GM18519 (cell line): ENCODE data around the gene MPV17L.
"Not testable (repeated sequence)": the region's sequence is repeated elsewhere in the genome, so short reads cannot be mapped to it uniquely, and the experiment has no call there.

Experiments used
- ATAC-seq: cut with Tn5 transposase; IDR thresholded peaks from one replicate; pipeline ENCODE4 v1.9.1; 2021; ENCODE audit warnings: mild to moderate bottlenecking, moderate library complexity; ENCODE audit not compliant: unreplicated experiment, low FRiP score

The MPV17L gene

DNA sequence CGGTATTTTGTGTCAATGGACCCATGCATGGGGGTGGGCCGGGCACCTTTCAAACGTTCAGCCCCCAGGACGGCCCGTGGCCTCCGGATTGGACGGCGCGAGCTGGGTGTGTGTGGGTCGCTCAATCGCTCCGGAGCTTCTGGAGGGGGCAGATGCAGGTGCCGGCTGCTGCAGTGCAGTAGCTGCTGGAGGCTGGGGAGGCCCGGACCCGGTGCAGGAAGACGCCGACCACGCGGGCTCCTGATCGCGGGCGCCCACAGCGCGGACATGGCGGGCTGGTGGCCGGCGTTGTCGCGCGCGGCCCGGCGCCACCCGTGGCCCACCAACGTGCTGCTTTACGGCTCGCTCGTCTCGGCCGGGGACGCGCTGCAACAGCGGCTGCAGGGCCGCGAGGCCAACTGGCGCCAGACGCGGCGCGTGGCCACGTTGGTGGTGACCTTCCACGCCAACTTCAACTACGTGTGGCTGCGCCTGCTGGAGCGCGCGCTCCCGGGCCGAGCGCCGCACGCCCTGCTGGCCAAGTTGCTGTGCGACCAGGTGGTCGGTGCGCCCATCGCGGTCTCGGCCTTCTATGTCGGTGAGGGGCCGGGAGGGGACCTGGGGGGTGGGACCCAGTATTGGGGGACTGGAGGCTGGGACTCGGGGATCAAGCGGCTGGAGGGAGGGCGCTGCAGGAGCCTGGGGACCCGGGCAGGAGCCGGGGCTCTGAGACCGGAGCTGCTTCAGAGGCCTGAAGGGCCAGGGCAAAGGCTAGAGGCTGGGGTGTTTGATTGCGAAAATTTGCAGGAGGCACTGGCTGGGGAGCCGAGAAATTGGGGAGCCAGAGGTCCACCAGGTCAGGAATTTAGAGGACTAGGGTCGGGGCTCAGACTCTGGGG lies at the start of gene MPV17L:
Gene MPV17L, plus strand, starts transcription at position 124 of the 878 bp plus-strand sequence. Its CDS starts 144 bp downstream, at position 268.
- ATAC-seq, result not testable (repeated sequence)

DNA sequence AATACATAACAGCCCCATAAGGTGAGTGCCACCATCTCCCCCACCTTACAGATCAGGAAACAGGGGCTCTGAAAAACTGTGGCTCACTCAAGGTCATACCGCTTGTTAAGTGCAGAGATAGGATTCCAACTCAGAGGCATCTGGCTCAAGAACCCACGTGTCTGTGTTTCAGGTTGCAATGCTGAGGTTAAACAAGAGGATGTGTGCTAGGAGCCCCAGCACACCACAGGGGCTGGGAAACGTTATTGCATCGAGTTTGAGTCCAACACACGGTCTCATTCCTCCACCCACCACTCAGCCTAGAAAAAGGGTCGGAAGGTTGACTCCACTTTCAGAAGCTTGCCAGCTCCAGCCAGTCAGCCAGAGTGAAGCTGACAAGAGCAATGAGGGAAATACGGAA lies 46.8 kb upstream of the MPV17L start:
- not testable (repeated sequence) for ATAC-seq

DNA sequence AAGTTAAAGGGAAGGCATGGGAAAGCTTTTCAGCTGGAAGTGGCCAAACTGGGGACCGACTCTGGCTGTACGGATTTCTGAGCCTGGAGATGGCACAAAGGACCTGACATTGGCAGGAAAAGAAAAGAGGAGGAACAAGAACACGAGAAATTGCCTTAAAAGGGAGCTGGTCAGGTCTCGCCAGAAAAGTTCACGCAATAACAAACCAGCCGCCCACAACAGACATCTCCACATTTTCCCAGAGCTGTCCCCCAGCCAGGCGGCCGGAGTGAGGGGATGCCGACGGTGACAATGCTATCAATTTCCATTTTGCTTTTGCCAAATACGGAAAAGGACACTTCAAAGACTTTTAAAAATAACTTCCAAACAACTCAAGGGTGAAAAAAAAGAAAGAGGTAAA lies 44.3 kb upstream of the MPV17L start:
- ATAC-seq, result not testable (repeated sequence)

DNA sequence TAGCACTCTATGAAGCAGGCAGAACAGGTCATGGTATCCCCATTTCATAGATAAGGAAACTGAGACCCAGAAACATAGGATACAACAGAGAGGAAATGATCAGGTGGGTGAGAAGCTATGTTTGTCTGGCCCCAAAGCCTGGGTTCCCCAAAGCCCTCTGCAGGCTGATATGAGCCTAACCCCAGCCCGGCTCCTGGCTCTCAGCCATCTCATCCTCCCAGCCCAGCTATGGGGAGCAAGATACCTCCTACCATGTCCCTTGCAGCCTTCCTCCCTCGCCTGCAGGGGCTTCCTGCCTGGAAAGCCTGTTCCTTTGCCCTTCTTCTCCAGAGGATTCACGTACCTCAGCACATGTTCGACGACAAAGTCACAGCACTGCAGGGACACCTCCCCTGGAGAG lies 43.8 kb upstream of the MPV17L start:
- not testable (repeated sequence) for ATAC-seq

- not testable (repeated sequence) for ATAC-seq
Observed at GRCh38 chr16:15352852-15353251, 42.7 kb upstream of the MPV17L start.

DNA sequence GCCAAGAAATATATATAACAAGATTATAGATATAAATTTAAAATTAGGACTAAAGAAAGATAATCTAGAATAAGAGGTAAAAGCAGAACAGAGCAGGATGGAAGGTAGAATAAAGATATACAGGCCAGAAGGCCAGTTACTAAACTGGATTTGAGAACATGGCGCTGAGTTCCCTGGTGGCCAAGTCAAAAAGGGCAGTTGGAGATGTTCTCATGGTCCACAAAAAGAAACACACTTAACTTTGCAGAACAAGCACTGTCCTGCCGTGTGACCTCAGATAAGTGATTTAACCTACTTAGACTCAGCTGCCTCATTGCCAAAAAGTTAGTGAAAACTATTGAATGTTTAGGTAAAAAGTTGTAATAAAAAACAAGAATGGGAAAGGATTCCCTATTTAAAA lies 40.7 kb upstream of the MPV17L start:
- not testable (repeated sequence) for ATAC-seq

DNA sequence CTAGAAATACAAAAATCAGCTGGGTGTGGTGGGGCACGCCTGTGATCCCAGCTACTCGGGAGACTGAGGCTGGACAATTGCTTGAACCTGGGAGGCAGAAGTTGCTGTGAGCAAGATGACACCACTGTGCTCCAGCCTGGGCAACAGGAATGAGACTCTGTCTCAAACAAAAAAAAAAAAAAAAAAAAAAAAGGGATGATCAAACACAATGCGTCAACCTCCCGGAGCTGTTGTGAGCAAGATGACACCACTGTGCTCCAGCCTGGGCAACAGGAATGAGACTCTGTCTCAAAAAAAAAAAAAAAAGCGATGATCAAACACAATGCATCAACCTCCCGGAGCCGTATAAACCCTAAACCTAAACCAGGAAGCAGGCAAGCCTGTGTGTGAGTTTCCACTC lies 38.1 kb upstream of the MPV17L start:
- not testable (repeated sequence) for ATAC-seq

DNA sequence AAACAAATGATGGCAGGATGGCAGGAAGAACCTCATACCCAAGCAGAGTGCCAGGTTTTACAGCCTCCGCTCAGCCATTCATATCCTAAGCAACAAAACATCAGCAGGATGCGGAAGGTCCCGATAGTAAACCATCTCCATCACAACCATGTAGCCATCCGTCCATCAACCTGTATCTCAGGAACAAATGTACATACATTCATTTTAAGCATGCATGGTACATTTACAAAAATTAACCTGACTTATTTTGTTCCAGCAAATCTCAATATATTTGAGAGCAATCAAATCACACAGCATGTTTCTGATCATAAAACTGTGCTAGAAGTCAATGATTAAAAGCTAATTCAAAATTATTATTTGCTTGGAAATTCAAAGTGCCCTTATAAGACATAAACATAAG lies 17.4 kb upstream of the MPV17L start, which contains the start of gene NPIPA5:
Gene NPIPA5, minus strand, starts transcription at position 101 of the 400 bp plus-strand sequence. Its CDS starts 0 bp downstream, at position 101.
- ATAC-seq, result not testable (repeated sequence)

- not testable (repeated sequence) for ATAC-seq
Observed at GRCh38 chr16:15382810-15383209, 12.7 kb upstream of the MPV17L start.

DNA sequence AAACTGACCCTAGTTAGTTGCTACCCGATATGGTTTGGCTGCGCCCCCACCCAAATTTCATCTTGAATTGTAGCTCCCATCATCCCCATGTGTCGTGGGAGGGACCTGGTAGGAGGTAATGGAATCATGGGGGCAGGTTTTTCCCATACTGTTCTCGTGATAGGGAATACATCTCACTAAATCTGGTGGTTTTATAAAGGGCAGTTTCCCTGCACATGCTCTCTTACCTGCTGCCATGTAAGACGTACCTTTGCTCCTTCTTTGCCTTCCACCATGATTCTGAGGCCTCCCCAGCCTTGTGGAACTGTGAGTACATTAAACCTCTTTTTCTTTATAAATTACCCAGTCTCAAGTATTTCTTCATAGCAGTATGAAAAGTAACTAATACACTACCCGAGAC lies 7.5 kb upstream of the MPV17L start:
- ATAC-seq, result not testable (repeated sequence)

- not testable (repeated sequence) for ATAC-seq
Observed at GRCh38 chr16:15389916-15390315, 5.6 kb upstream of the MPV17L start.

- not testable (repeated sequence) for ATAC-seq
Observed at GRCh38 chr16:15393025-15393424, 2.5 kb upstream of the MPV17L start.

- not testable (repeated sequence) for ATAC-seq
Observed at GRCh38 chr16:15396509-15396829, 915 bp downstream of the MPV17L start.

DNA sequence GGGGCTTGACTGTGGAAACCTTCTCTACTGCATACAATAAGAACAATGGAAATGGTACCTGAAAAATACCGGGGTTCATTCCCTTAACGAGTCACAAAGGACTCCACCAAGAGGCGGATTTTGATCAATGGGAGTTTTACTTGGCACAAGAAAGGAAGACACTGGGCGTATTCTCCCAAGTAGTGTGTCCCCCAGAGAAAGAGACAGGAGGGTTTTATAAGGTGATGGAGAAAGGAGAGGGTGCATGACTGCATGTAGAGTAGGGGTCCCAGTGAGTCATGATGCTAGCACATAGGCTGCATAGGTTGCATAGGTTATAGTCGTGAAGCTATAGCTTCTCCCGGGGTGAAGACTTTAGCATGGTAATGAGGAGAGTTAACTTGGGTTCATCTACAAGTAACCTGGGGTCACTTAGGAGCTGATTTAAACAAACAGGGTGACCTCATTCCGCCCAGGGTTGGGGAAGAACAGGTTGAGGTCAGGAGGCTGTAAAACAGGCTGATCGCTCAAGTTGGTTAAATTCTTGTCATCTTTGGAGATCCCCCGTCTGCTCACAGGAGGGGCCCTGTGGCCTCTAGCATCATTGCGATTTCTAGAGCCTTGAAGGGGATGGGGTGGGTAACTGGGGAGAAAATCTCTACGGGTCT lies 1.5 kb downstream of the MPV17L start:
- no peak for ATAC-seq

DNA sequence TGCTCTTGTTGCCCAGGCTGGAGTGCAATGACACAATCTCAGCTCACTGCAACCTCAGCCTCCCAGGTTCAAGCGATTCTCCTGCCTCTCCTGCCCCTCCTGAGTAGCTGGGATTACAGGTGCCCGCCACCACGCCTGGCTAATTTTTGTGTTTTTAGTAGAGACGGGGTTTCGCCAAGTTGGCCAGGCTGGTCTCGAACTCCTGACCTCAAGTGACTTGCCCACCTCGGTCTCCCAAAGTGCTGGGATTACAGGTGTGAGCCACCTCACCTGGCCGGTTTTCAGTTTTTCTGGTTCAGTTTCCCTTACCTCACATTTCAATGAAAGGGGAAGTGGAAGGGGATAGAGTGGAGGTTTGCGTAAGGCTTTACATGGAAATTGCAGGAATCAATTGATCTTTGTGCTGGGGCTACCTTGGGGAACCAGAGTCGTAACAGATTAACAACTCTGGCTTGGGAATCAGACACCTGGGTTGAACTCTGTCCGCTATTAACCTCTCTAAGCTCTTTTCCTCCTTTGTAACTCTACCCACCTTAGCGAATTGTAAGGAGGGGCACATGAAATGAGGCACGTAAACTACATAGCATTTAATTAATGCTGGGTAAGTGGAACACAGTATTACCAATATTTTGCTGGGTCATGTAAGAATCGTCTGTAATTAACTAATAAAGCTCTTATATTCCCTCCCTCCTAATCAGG lies 3.2 kb downstream of the MPV17L start:
- no peak for ATAC-seq

GRCh38 chr16:15399317-15399716 lies 3.8 kb downstream of the MPV17L start:
- no peak for ATAC-seq

GRCh38 chr16:15400314-15400713 lies 4.8 kb downstream of the MPV17L start:
- ATAC-seq, result not testable (repeated sequence)

DNA sequence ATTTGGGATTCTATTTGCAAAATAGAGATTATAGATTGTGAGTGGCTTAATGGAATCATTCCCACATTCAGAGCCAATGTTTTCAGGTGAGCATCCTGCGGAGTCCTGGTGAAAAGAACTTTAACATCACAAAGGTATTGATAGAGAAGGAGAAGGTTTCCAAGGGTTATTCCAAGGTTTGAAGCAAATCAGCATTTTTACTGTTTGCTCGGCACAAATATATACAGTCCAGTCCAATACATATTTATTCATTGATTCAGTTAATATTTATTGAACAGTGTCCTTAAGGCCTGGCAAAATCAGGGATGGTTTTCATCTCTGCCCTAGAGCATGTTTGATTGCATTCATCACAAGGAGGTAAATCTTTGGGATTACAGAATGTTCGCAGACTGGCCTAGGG lies 6.4 kb downstream of the MPV17L start:
- ATAC-seq, result no peak

- ATAC-seq, result no peak
Observed at GRCh38 chr16:15403392-15403995, 7.9 kb downstream of the MPV17L start.

- ATAC-seq, result not testable (repeated sequence)
Observed at GRCh38 chr16:15404091-15404490, 8.5 kb downstream of the MPV17L start.

- ATAC-seq, result no peak
Observed at GRCh38 chr16:15404792-15405191, 9.2 kb downstream of the MPV17L start.
